Myocyte (in vitro differentiated cells): ENCODE measurements around the gene DNER. TPM values are rescaled to one million over a fixed set of nuclear protein-coding genes. Genes with fewer than 3 reads are reported as not detected.

Source experiments
- DNase-seq: peaks from one replicate; pipeline ENCODE4 v3.0.0-alpha.2; 2012; ENCODE audit warnings: low read depth
- total RNA-seq: library from RNA; depleted of rRNA; stranded (reverse); fragments of >200 nt; gene quantifications from 2 replicates; pipeline ENCODE4 v1.2.3, GENCODE V29; 2014

Gene DNER
- total RNA-seq, 1 donor from 2014 or later, result 0.05 TPM

GRCh38 chr2:229501051-229501794 is 213.1 kb downstream of the DNER start:
- DNase-seq, result no peak

GRCh38 chr2:229492034-229492433 is 222.3 kb downstream of the DNER start:
- no peak for DNase-seq

GRCh38 chr2:229490167-229490566 is 224.2 kb downstream of the DNER start:
- no peak for DNase-seq

- peak; percentile 99 for DNase-seq
Observed at GRCh38 chr2:229489016-229489415, 225.3 kb downstream of the DNER start.

- no peak for DNase-seq
Observed at GRCh38 chr2:229488232-229488631, 226.1 kb downstream of the DNER start.

- DNase-seq, result no peak
Observed at GRCh38 chr2:229486673-229487072, 227.7 kb downstream of the DNER start.

- DNase-seq, result peak; percentile 92
Observed at GRCh38 chr2:229485857-229486256, 228.5 kb downstream of the DNER start.

GRCh38 chr2:229477269-229477755 is 237.0 kb downstream of the DNER start:
- DNase-seq, result no peak

GRCh38 chr2:229475778-229476177 is 238.6 kb downstream of the DNER start:
- DNase-seq, result no peak

GRCh38 chr2:229474125-229474524 is 240.2 kb downstream of the DNER start:
- DNase-seq, result no peak

GRCh38 chr2:229470781-229471180 is 243.6 kb downstream of the DNER start:
- DNase-seq, result no peak

GRCh38 chr2:229467783-229468182 is 246.6 kb downstream of the DNER start:
- no peak for DNase-seq

GRCh38 chr2:229463841-229464346 is 250.5 kb downstream of the DNER start:
- no peak for DNase-seq

GRCh38 chr2:229462112-229462511 is 252.2 kb downstream of the DNER start:
- DNase-seq, result no peak

GRCh38 chr2:229456091-229456490 is 258.3 kb downstream of the DNER start:
- no peak for DNase-seq

- peak; percentile 65 for DNase-seq
Observed at GRCh38 chr2:229454934-229455631, 259.3 kb downstream of the DNER start.

- no peak for DNase-seq
Observed at GRCh38 chr2:229453230-229453629, 261.1 kb downstream of the DNER start.

- no peak for DNase-seq
Observed at GRCh38 chr2:229451852-229452251, 262.5 kb downstream of the DNER start.

- no peak for DNase-seq
Observed at GRCh38 chr2:229447227-229447626, 267.1 kb downstream of the DNER start.

- peak; percentile 27 for DNase-seq
Observed at GRCh38 chr2:229446350-229446749, 268.0 kb downstream of the DNER start.

GRCh38 chr2:229445501-229446211 is 268.7 kb downstream of the DNER start:
- peak; percentile 93 for DNase-seq

GRCh38 chr2:229445019-229445418 is 269.3 kb downstream of the DNER start:
- peak; percentile 90 for DNase-seq
